ENCODE results near the gene VAC14.

VAC14 gene

GRCh38 chr16:70691223-70692129 lies 109.5 kb downstream of the VAC14 start:
- no peak for TF ChIP-seq CTCF (IDR thresholded peaks at IDR 0.05; ENCODE audit: extremely low read depth, missing control alignments)
- DNase-seq (ENCODE audit: low spot score) = no peak

GRCh38 chr16:70689970-70690891 lies 110.7 kb downstream of the VAC14 start:
- no peak for TF ChIP-seq CTCF (IDR thresholded peaks at IDR 0.05; ENCODE audit: extremely low read depth, missing control alignments)
- no peak for DNase-seq (ENCODE audit: low spot score)

- DNase-seq (ENCODE audit: low spot score) = no peak
- TF ChIP-seq CTCF (IDR thresholded peaks at IDR 0.05; ENCODE audit: extremely low read depth, missing control alignments) = no peak
These were observed 111.7 kb downstream of the VAC14 start for GRCh38 chr16:70689035-70689969.

- TF ChIP-seq CTCF (IDR thresholded peaks at IDR 0.05; ENCODE audit: extremely low read depth, missing control alignments) = no peak
- DNase-seq (ENCODE audit: low spot score) = no peak
These were observed 112.7 kb downstream of the VAC14 start for GRCh38 chr16:70688246-70688742.

GRCh38 chr16:70687671-70688245 lies 113.2 kb downstream of the VAC14 start:
- no peak for TF ChIP-seq CTCF (IDR thresholded peaks at IDR 0.05; ENCODE audit: extremely low read depth, missing control alignments)
- no peak for DNase-seq (ENCODE audit: low spot score)

- DNase-seq (ENCODE audit: low spot score) = no peak
- TF ChIP-seq CTCF (IDR thresholded peaks at IDR 0.05; ENCODE audit: extremely low read depth, missing control alignments) = no peak
These were observed 113.9 kb downstream of the VAC14 start for GRCh38 chr16:70687102-70687511.

All from GM20000 (cell line).